Cardiac fibroblast (primary cell): ENCODE results near the gene SLC13A4.
A peak's percentile ranks its signal among the peaks of the same experiment; 100 is the strongest.
"Not testable (repeated sequence)": the region's sequence is repeated elsewhere in the genome, so short reads cannot be mapped to it uniquely, and the experiment has no call there.

Source experiments
- DNase-seq, 2 donors: peaks; one replicate each; pipeline versions ENCODE4 v3.0.0 to v3.0.0-alpha.2; 2010; ENCODE audit warnings: low read depth in 2 of 2
- H3K4me3 ChIP-seq, 2 donors: replicated peaks in 1 of 2; 1 replicate in 1 of 2; 2 replicates in 1 of 2; pipeline ENCODE4 v1.5.1; 2011; ENCODE audit warnings: low read depth in 2 of 2, low read length in 2 of 2, mild to moderate bottlenecking in 2 of 2, moderate library complexity in 1 of 2
- TF ChIP-seq, protein P1 (sequence below): IDR thresholded peaks from one replicate; pipeline ENCODE4 v1.5.1; 2011; ENCODE audit warnings: low read depth, mild to moderate bottlenecking, low read length, inconsistent platforms

Gene SLC13A4, protein sequence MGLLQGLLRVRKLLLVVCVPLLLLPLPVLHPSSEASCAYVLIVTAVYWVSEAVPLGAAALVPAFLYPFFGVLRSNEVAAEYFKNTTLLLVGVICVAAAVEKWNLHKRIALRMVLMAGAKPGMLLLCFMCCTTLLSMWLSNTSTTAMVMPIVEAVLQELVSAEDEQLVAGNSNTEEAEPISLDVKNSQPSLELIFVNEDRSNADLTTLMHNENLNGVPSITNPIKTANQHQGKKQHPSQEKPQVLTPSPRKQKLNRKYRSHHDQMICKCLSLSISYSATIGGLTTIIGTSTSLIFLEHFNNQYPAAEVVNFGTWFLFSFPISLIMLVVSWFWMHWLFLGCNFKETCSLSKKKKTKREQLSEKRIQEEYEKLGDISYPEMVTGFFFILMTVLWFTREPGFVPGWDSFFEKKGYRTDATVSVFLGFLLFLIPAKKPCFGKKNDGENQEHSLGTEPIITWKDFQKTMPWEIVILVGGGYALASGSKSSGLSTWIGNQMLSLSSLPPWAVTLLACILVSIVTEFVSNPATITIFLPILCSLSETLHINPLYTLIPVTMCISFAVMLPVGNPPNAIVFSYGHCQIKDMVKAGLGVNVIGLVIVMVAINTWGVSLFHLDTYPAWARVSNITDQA

DNA sequence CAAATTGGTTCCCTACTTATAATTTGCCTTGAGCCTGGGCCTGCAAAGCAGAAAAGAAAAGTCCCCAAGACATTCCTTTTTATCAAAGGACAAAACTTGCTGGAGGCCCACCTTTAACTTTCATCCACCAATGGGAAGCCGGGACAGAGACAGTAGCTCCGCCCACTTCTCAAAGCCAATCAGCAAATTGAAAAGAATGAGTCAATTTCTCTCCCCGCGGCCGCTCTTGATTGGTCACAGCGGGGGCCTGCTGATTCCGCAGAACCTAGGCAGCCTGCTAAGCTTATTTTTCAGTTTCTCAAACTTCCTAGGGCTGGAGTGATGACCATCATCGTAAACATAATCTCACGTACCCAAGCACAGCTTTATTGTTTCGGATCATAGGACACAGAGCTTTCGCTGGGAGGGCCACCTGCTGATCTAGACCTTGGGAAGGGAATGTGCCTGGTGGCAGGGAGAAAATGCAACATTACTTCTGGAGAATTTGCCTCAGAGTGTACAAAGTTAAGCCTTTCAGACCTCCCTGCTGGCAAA, at the start of gene SLC13A4:
SLC13A4 (minus strand) TSS at position 51 of the 534 bp plus-strand sequence. CDS start 690 bp downstream, outside the sequence.
- TF ChIP-seq, protein P1, sequence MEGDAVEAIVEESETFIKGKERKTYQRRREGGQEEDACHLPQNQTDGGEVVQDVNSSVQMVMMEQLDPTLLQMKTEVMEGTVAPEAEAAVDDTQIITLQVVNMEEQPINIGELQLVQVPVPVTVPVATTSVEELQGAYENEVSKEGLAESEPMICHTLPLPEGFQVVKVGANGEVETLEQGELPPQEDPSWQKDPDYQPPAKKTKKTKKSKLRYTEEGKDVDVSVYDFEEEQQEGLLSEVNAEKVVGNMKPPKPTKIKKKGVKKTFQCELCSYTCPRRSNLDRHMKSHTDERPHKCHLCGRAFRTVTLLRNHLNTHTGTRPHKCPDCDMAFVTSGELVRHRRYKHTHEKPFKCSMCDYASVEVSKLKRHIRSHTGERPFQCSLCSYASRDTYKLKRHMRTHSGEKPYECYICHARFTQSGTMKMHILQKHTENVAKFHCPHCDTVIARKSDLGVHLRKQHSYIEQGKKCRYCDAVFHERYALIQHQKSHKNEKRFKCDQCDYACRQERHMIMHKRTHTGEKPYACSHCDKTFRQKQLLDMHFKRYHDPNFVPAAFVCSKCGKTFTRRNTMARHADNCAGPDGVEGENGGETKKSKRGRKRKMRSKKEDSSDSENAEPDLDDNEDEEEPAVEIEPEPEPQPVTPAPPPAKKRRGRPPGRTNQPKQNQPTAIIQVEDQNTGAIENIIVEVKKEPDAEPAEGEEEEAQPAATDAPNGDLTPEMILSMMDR, result no peak
- no peak for DNase-seq
- H3K4me3 ChIP-seq, result no peak within 1 kb of the TSS

DNA sequence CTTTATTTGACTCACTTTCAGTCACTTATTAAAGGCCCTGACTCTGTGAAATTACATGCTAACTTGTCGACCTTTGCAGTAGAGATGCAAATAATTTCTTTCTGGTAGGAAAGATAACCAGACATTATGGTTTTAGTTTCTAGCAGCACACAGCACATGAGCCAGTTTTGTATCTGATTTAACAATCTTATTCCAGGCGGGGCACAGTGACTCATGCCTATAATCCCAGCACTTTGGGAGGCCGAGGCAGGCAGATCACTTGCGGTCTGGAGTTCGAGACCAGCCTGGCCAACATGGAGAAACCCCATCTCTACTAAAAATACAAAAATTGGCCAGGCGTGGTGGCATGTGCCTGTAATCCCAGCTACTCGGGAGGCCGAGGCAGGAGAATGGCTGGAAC, 47.9 kb upstream of the SLC13A4 start:
- DNase-seq, H3K4me3 ChIP-seq: not testable (repeated sequence)

DNA sequence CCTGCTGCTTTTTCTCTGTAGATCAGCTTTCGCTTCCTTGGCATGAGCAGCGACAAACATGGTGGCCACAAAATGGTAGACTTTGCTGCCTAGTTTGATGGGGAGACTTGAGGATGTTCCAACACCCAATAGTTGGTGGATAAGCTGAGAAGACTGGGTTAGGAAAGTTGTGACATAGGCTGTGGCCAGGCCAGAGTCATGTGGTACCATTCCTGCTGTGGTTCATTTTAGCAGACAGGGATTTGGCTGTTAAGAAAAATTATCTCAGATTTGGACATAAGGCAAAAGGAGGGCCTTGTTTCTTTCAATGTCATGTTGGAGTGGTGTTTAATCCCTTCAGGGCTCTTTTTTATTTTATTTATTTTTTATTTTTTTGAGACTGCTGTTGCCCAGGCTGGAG, 47.2 kb upstream of the SLC13A4 start:
- no peak overlapping the region for H3K4me3 ChIP-seq
- TF ChIP-seq, protein P1, result no peak
- peak in 1 of 2 donors; percentile 44 for DNase-seq

DNA sequence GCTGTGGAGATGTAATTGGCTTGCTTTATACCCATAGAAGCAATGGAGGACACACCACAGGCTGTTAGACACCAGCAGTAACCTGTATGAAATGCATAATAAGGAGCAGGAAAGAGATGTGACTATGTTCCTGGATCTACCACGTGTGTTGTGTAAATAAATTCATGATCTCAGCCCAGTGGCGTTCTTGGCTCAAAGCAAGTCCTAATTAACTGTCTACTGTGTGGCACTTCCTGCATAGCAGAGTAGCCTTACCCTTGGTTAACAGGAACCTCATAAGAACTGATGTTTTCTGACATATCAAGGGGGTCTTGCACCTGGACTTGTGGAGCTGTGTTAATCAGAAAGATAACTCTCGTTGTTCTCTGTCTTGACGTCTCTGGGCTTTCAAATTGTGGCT, 46.3 kb upstream of the SLC13A4 start:
- peak; percentile 20 to 49 for DNase-seq
- H3K4me3 ChIP-seq, result no peak overlapping the region
- TF ChIP-seq, protein P1, result no peak

DNA sequence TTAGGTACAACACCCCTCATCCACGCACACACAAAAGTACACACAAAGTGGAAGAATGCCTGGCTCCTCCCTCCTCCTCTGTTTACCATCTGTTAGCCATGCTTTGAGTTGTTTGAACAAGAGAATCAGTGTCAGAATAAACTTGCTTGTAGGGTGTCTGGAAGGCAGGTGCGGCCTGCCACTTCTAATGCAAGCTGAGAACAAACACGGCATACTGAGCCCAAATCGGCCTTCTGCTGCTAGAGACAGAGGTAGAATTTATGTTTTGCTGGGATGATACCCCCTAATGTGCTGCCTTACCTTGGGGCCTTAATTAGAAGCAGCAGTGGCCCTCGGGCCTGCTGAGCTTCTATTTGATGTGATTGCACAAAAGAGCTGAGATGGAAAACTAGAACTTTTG, 45.5 kb upstream of the SLC13A4 start:
- TF ChIP-seq, protein P1, result no peak

DNA sequence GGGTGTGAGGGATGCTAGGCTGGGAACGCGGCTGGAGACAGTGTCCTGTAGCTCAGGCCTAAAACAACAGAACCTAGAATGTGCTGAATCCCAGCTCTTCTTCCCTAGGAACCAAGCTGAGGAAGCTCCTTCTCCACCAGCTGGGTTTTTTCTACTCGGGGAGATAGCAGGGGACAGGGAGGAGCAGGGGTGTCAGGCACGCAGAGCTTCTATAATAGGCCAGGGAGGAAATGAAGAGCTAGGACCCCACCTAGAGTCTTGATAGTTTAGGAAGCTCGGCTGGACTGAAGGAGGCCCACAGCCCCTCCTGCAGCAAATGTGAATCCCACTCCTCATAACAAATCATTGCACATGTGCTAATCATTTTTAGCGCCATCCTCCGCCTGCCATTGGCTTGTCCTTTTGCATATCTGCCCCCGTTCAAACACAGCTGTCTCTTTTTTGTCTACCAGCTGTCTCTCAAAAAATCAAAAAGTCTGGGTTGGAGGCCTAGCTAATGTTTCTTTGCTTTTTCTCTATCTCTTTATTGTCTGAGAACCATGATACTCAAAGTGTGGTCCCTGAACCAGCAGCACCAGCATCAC, 44.7 kb upstream of the SLC13A4 start:
- TF ChIP-seq, protein P1, result no peak
- peak in 1 of 2 donors; percentile 17 for DNase-seq
- H3K4me3 ChIP-seq, result no peak overlapping the region

More for the DNA sequence above, 45.5 kb upstream of the SLC13A4 start:
- H3K4me3 ChIP-seq, result no peak overlapping the region
- DNase-seq, result no peak
